Memory B cell (primary cell): Measurements from ENCODE around the gene MDFIC.

Experiments
- ATAC-seq: fragments of 150-1000 bp; cut with Tn5 transposase; 2 replicates; pipeline ENCODE4 v1.10.0; 2021; ENCODE audit warnings: low read depth, mild to moderate bottlenecking, moderate library complexity
- DNase-seq, 2 donors: peaks; one replicate each; pipeline ENCODE4 v3.0.0; 2022; ENCODE audit warnings: low spot score in 2 of 2
- H3K27ac Mint-ChIP-seq: one replicate; pipeline ENCODE4 v1.8.0; 2022; ENCODE audit warnings: mild to moderate bottlenecking, moderate library complexity, mixed read lengths
- H3K27me3 Mint-ChIP-seq: one replicate; pipeline ENCODE4 v1.8.0; 2022; ENCODE audit warnings: mixed read lengths
- H3K36me3 Mint-ChIP-seq: one replicate; pipeline ENCODE4 v1.8.0; 2022; ENCODE audit warnings: mild to moderate bottlenecking, mixed read lengths
- H3K4me1 Mint-ChIP-seq: one replicate; pipeline ENCODE4 v1.8.0; 2022; ENCODE audit warnings: mixed read lengths
- H3K4me3 Mint-ChIP-seq: one replicate; pipeline ENCODE4 v1.8.0; 2022; ENCODE audit warnings: mild to moderate bottlenecking, moderate library complexity, mixed read lengths
- H3K9me3 Mint-ChIP-seq: one replicate; pipeline ENCODE4 v1.8.0; 2022; ENCODE audit warnings: mixed read lengths

Gene MDFIC

DNA sequence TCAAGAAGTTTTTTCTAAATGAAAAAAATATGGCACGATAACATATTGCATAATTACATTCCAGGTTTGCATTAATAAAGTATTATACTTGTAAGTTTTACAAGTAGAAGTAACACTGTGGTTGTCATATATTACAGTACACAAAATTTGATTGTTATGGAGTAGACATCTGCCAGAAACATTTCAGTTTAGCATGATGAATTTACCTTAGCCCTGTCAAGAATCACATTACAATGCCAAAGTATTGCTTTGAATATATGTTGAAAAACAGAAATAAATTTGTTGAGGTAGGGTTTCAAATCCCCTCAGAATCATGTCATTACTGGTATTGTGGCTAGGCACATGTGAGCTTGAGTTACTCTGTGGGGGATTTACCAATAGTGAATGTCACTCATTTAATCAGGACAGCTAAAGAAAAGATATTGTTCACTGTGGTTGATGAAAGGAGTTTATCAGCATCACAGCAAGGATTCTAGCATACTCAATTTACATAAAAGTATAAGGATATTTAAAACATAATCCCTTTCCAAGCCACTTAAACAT lies 112.1 kb downstream of the MDFIC start:
- H3K9me3 Mint-ChIP-seq = no peaks in the 10 kb centered on the region
- no peak for DNase-seq

DNA sequence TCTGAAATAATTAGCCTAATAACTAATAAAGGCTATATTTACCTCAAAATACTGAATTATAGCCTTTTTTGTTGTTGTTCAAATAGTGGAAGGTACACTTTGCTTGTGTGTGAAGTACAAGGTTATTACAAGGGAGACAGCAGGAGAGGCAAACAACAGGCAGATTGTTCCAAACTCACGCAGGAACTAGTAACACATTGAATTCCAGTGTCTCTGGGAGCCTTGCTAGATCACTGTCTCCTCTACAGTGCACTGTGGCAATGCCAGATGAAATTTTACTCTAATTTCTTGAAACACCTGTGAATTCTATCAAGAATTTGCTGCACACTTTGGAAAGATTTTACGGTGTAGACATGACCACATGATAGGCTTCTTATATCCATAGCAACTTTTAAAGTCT lies 112.6 kb downstream of the MDFIC start:
- Mint-ChIP-seq H3K27me3 (no peaks in the 10 kb centered on the region), H3K36me3 (no peaks in the 10 kb centered on the region), H3K9me3 (no peaks in the 10 kb centered on the region), H3K4me1 (peaks cover 9% of the 10 kb centered on the region), H3K27ac (no peak overlapping the region), H3K4me3 (no peak overlapping the region)
- DNase-seq (no peak), ATAC-seq (no peak)

More for the DNA sequence above, 112.1 kb downstream of the MDFIC start:
- no peak overlapping the region for H3K27ac Mint-ChIP-seq
- H3K27me3 Mint-ChIP-seq = no peaks in the 10 kb centered on the region
- ATAC-seq = no peak
- H3K4me3 Mint-ChIP-seq = no peak overlapping the region
- H3K4me1 Mint-ChIP-seq = peaks cover 9% of the 10 kb centered on the region
- H3K36me3 Mint-ChIP-seq = no peaks in the 10 kb centered on the region

DNA sequence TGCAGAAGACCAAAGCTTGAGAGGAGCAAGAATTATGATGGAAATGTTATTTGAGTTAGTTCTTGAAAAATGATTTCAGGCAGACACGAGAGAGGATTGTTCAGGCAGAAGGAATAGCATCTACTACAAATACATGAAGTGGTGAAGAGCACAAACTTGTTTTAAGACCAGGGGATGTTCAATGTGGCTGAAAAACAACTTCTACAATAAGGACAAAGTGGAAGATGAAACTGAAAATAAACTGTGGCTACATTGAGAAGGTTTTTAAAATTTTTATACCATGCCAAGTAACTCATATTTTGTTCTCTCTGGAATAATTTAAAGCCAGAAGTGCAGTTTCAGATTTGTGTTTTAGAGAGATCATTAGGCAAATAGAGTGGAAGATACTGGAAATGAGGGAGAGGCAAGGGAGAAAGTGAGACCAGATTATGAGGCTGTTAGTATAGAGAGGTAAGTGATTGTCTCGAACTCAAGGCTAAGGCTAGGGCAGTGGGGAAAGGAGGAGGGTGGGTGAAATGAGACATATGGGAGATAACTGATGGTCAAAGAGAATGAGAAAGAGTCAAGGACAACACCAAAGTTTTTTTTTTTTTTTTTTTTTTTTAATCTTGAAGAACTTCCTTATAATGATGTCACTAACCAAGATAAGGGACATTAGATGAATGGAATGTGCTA lies 115.4 kb downstream of the MDFIC start:
- Mint-ChIP-seq H3K27me3 (no peaks in the 10 kb centered on the region), H3K4me3 (no peak overlapping the region), H3K9me3 (no peaks in the 10 kb centered on the region), H3K36me3 (no peaks in the 10 kb centered on the region), H3K27ac (no peak overlapping the region), H3K4me1 (peaks cover 9% of the 10 kb centered on the region)
- ATAC-seq (no peak), DNase-seq (no peak)

DNA sequence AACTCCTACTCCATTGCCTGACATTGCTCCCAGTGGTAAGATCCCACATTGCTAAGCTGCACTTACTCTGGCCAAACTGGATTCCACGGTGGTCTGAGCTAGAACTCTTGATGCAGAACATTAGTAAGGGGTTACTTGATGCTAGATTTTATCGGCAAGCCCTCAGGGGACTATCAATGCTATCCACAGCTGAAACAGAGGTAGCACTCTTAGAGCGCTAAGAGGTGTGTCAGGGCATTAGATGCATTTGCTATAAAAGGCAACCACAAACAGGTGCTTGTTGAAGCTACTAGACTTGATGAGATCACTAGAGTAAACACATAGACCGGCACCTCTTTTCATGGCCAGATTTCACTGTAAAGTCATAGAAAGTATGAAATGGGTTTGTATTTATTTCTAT lies 116.3 kb downstream of the MDFIC start:
- no peaks in the 10 kb centered on the region for H3K36me3 Mint-ChIP-seq
- no peak overlapping the region for H3K4me3 Mint-ChIP-seq
- H3K27me3 Mint-ChIP-seq = no peaks in the 10 kb centered on the region
- peaks cover 9% of the 10 kb centered on the region for H3K4me1 Mint-ChIP-seq
- no peak overlapping the region for H3K27ac Mint-ChIP-seq
- DNase-seq = no peak
- no peaks in the 10 kb centered on the region for H3K9me3 Mint-ChIP-seq
- no peak for ATAC-seq

DNA sequence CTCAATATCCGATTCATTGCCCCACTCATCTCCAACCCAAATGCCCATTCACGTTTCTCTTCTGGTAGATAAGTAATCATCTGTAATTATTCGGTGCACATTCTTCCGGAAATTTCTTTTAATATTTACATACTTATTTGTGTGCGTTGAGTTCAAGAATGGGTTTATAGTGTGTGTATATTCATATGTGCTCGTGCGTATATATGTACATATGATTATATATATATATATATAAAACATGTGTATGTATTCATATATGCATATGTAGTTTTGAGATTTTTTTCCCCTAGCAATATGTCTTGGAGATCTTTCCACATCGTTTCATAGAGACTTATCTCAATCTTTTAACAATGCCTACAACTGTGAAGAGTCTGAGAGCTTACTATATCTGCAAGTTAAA lies 118.2 kb downstream of the MDFIC start:
- no peak for ATAC-seq
- no peaks in the 10 kb centered on the region for H3K9me3 Mint-ChIP-seq

DNA sequence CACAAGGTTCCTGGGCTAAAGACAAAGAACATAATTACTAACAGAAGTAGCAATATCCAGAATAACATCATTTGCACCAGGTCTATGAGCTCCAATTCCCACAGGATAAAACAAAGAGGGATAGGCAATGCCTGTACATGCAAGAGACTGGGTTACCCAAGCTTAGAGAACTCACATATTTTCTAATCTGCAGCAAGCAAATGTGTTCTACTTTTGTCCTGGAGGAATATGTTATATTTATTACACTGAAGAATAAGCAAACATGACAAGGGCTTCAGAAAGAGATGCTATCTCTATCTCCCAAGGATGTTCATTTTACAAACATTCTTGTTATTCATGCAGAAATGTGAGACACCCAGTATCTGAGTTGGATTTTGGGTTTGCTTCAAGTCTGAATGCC lies 118.6 kb downstream of the MDFIC start:
- Mint-ChIP-seq H3K27me3 (no peaks in the 10 kb centered on the region), H3K4me1 (peaks cover 9% of the 10 kb centered on the region), H3K9me3 (no peaks in the 10 kb centered on the region), H3K4me3 (no peak overlapping the region), H3K36me3 (no peaks in the 10 kb centered on the region), H3K27ac (no peak overlapping the region)
- ATAC-seq (no peak), DNase-seq (no peak)

More for the DNA sequence above, 118.2 kb downstream of the MDFIC start:
- Mint-ChIP-seq H3K27ac (no peak overlapping the region), H3K27me3 (no peaks in the 10 kb centered on the region), H3K4me1 (peaks cover 9% of the 10 kb centered on the region), H3K36me3 (no peaks in the 10 kb centered on the region), H3K4me3 (no peak overlapping the region)
- DNase-seq = no peak

DNA sequence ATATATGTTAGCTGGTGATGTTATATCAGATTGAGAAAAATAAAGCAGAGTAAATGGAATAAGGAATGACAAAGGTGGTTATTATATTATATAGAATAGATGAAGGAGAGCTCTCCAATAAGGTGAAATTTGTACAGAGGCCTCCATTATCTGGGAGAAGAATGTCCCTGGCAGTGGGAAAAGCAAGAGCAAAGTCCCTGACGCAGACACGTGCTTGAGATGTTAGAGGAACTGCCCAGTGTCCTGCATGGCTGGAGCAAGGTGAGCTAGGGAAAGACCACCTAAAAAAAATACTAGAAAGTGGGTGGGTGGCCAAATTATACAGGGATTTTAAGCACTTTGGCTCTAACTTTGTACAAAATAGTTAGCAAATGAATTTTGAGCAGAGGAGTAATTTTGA lies 120.7 kb downstream of the MDFIC start:
- Mint-ChIP-seq H3K4me3 (no peak overlapping the region), H3K36me3 (no peaks in the 10 kb centered on the region), H3K27ac (no peak overlapping the region), H3K9me3 (no peaks in the 10 kb centered on the region), H3K4me1 (no peaks in the 10 kb centered on the region), H3K27me3 (no peaks in the 10 kb centered on the region)
- ATAC-seq (no peak), DNase-seq (no peak)

DNA sequence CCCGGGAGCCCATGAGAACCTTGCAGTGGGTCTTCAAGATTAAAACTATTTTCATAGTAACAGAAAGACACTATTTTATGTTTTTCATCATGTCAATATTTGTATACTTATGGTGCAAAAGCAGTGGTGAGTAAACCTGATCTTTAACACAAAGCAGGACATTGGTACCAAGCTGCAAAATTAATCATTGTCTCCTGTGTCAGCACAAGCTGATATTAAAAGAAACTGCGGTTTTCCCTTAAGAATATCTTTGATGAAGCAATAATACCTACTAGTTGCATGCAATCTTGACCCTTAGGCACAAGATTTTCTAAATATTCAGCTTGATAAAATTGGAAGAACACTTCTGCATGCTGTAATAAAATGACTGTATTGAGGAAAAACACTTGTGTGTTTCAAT lies 121.7 kb downstream of the MDFIC start:
- ATAC-seq (no peak), DNase-seq (no peak)
- H3K4me1 Mint-ChIP-seq = no peaks in the 10 kb centered on the region
- no peaks in the 10 kb centered on the region for H3K9me3 Mint-ChIP-seq
- no peak overlapping the region for H3K4me3 Mint-ChIP-seq
- no peaks in the 10 kb centered on the region for H3K27me3 Mint-ChIP-seq
- H3K27ac Mint-ChIP-seq = no peak overlapping the region
- no peaks in the 10 kb centered on the region for H3K36me3 Mint-ChIP-seq

DNA sequence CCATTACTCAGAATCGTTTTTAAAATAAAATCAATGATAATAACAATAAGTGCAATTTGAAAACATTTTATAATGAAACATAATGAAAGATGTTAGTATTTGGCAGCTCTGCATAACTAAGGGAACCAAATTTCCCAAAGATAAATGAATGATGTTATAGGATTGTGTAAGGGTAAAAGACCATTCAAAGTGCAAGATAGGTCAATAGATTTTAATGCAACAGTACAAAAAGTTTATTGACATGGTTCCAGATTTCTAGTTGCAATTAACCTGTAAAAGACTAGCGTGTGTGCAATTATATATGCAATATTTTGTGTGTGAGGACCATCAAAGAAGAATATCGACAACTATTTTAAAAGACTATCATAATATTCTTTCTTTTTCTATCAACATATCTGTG lies 122.3 kb downstream of the MDFIC start:
- DNase-seq = no peak
- no peaks in the 10 kb centered on the region for H3K27me3 Mint-ChIP-seq
- ATAC-seq = no peak
- H3K4me3 Mint-ChIP-seq = no peak overlapping the region
- no peaks in the 10 kb centered on the region for H3K9me3 Mint-ChIP-seq
- H3K36me3 Mint-ChIP-seq = no peaks in the 10 kb centered on the region
- no peaks in the 10 kb centered on the region for H3K4me1 Mint-ChIP-seq
- no peak overlapping the region for H3K27ac Mint-ChIP-seq

DNA sequence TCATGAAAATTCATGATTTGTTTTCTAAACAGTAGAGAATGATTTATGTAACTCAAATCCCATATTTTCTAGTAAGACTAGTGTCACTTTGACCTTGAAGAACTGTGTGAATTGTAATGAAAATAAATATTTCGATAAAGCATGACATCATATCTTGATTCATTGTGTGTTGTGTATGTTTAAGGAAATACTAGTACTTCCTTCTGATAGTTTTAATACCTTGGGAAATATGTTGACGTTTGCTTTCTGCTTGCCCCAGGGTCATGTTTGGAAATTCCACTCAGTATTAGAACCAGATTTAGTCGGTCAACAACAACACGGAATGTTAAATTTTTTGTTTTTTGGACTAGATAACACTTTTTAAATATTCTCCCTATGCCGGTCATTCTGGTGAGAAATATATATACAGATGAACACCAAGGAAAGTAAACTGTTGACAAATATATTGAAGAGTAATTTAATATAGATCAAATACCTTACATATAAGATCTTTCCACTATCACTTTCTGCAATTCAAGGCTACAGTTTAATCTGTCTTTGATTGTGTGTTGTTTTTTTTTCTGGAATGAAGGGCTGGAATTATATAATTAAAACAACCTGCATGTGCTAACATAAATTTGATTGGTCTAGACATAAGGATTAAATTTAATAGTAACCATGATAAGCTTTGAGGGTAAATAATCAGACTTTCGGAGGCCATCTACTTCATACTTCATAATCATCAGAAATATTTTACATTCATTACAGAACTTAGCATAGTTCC lies 126.2 kb downstream of the MDFIC start:
- H3K4me3 Mint-ChIP-seq = no peak overlapping the region
- H3K27me3 Mint-ChIP-seq = no peaks in the 10 kb centered on the region
- no peak for ATAC-seq
- H3K4me1 Mint-ChIP-seq = no peaks in the 10 kb centered on the region
- H3K9me3 Mint-ChIP-seq = no peaks in the 10 kb centered on the region
- no peak for DNase-seq
- no peak overlapping the region for H3K27ac Mint-ChIP-seq
- no peaks in the 10 kb centered on the region for H3K36me3 Mint-ChIP-seq

DNA sequence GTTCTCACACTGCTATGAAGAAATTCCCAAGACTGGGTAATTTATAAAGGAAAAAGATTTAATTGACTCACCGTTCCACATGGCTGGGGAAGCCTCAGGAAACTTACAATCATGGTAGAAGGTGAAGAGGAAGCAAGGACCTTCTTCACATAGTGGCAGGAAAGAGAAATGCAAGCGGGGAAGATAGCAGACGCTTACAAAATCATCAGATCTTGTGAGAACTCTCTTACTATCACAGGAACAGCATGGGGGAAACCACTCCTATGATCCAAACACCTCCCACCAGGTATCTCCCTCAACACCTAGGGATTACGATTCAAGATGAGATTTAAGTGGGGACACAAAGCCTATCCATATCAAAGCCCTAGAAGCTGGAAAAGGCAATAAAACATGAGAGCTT lies 130.8 kb downstream of the MDFIC start:
- H3K9me3 Mint-ChIP-seq = no peaks in the 10 kb centered on the region
- no peak overlapping the region for H3K27ac Mint-ChIP-seq
- no peaks in the 10 kb centered on the region for H3K27me3 Mint-ChIP-seq
- no peak for ATAC-seq
- peaks cover 2% of the 10 kb centered on the region for H3K4me1 Mint-ChIP-seq
- H3K4me3 Mint-ChIP-seq = no peak overlapping the region
- no peaks in the 10 kb centered on the region for H3K36me3 Mint-ChIP-seq
- DNase-seq = no peak

DNA sequence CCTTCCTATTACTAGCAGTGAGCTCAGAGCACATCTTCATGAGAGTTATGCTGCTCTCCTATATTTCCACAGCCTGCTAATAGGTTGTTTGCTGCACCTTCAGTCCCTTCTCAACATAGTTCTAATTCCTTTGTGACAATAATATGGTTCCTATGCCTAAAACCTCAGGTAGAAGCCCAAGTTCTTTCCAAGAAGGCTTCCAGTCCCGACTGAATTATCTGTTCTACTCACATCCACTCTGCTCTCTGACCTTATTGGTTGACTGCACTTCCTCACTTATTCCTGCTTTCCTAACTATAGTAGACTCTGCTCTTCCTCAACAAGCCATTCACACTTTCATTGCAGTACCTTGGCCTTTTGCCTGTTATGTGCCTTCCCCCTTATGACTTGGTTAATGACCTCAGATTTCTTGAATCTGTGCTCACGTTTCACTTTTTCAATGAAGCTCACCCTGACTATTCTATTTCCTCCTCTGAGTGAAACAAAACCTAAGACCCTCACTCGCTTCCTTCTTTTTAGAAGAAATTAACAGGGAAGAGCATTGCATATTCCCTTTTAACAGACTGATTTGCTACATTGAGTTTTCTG lies 132.7 kb downstream of the MDFIC start:
- Mint-ChIP-seq H3K4me1 (peaks cover 2% of the 10 kb centered on the region), H3K27ac (no peak overlapping the region), H3K36me3 (no peaks in the 10 kb centered on the region), H3K9me3 (no peaks in the 10 kb centered on the region), H3K4me3 (no peak overlapping the region), H3K27me3 (no peaks in the 10 kb centered on the region)
- ATAC-seq (no peak), DNase-seq (no peak)

DNA sequence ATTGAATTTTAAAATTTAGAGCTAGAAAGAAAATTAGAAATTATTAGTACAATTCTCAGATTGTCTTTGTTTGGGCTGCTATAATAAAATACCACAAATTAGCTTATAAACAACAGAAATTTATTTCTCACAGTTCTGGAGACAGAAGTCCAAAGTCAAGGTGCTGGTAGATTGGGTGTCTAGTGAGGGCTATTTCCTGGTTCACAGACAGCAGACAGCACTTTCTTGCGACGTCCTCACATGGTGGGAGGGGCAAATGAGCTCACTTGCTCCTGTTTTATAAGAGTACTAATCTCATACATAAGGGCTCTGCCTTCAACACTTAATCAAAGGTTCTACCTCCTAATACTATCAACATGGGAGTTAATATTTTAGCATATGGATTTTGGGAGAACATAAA lies 134.1 kb downstream of the MDFIC start:
- no peak overlapping the region for H3K4me3 Mint-ChIP-seq
- H3K9me3 Mint-ChIP-seq = no peaks in the 10 kb centered on the region
- peaks cover 5% of the 10 kb centered on the region for H3K4me1 Mint-ChIP-seq
- no peaks in the 10 kb centered on the region for H3K27me3 Mint-ChIP-seq
- H3K36me3 Mint-ChIP-seq = no peaks in the 10 kb centered on the region
- no peak overlapping the region for H3K27ac Mint-ChIP-seq
- DNase-seq (no peak), ATAC-seq (no peak)

DNA sequence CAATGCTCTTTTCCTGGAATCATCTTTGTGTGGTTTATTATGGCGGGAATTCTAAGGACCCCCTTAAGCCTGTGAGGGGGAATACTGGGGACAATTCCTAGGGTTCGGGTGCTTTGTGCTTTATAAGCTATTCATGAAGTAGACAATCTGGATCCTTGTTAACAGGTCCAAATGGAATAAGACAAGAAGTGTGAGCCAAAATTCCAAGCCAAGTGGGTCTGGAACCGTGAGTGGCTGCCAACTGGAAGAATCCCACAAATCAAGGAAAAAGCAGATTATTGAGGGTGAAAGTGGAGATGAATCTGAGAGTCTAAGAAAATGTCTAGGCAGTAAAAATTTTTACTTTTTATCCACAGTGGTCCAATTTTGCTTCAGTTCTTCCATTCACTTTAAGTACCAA lies 136.8 kb downstream of the MDFIC start:
- DNase-seq (no peak), ATAC-seq (no peak)
- no peak overlapping the region for H3K4me3 Mint-ChIP-seq
- no peaks in the 10 kb centered on the region for H3K27me3 Mint-ChIP-seq
- peaks cover 5% of the 10 kb centered on the region for H3K4me1 Mint-ChIP-seq
- H3K36me3 Mint-ChIP-seq = no peaks in the 10 kb centered on the region
- H3K27ac Mint-ChIP-seq = no peak overlapping the region
- no peaks in the 10 kb centered on the region for H3K9me3 Mint-ChIP-seq
